HepG2 (cell line): Measurements from ENCODE around the gene TTLL13. TPM values are rescaled to one million over a fixed set of nuclear protein-coding genes. Genes with fewer than 3 reads are reported as not detected.

ENCODE experiments used
- ATAC-seq: fragments of 200-7000 bp; cut with Tn5 transposase; 3 replicates; pipeline ENCODE4 v1.9.1; 2020; ENCODE audit warnings: mild to moderate bottlenecking, moderate library complexity
- BruUV-seq: library from RNA; stranded (reverse); fragments of 400-500 nt; replicated peaks from 2 replicates; lab custom pipeline; 2021; lab: Mats Ljungman, UMichigan
- CTCF ChIA-PET: fragments of 300-600 bp; formaldehyde crosslinking; extraction: SDS; loops from one replicate; lab custom pipeline; 2021; ENCODE audit warnings: low total read pairs, inconsistent platforms, low intra/inter-chr PET ratio; lab: Yijun Ruan, JAX
- POLR2A ChIA-PET: fragments of 350-600 bp; sonication (Branson Sonifier 250); formaldehyde crosslinking; loops from one replicate; lab custom pipeline; 2020; ENCODE audit warnings: antibody characterized with exemption, inconsistent platforms; lab: Yijun Ruan, JAX
- DNase-seq: peaks from one replicate; pipeline ENCODE4 v3.0.0-alpha.2; 2015; ENCODE audit warnings: low spot score
- FAIRE-seq: peaks from 3 replicates; lab custom pipeline; 2011; peaks lifted over from hg19 to GRCh38; lab: Jason Lieb, UNC
- H2AFZ ChIP-seq: one replicate; pipeline ENCODE4 v1.6.1; 2011; ENCODE audit warnings: low read length, inconsistent platforms
- H3K27ac ChIP-seq: fragments of 300-600 bp; 3 replicates; pipeline ENCODE4 v1.8.0; 2011; ENCODE audit warnings: mixed run types, mild to moderate bottlenecking, mixed read lengths, low read length, inconsistent platforms; ENCODE audit not compliant: insufficient read depth; ENCODE audit errors: extremely low read length
- H3K27me3 ChIP-seq, 2 experiments: fragments of 200-600 bp in 1 of 2; 2 replicates in 1 of 2; 3 replicates in 1 of 2; pipeline versions ENCODE4 v1.6.0 to v1.8.0; 2011; ENCODE audit warnings: low read length in 2 of 2, mild to moderate bottlenecking in 2 of 2, moderate library complexity in 2 of 2, inconsistent platforms in 1 of 2; ENCODE audit not compliant: insufficient read depth in 2 of 2, control insufficient read depth in 1 of 2
- H3K36me3 ChIP-seq, 2 experiments: fragments of 200-600 bp in 1 of 2; replicated peaks in 1 of 2; 2 replicates in 1 of 2; 3 replicates in 1 of 2; pipeline versions ENCODE4 v1.5.1 to v1.8.0; 2011; ENCODE audit warnings: low read length in 2 of 2, inconsistent platforms in 1 of 2; ENCODE audit not compliant: insufficient read depth in 2 of 2, control insufficient read depth in 1 of 2
- H3K4me1 ChIP-seq: 2 replicates; pipeline ENCODE4 v1.5.1; 2012; ENCODE audit warnings: low read length, inconsistent platforms; ENCODE audit not compliant: insufficient read depth
- H3K4me2 ChIP-seq: 2 replicates; pipeline ENCODE4 v1.6.0; 2011; ENCODE audit warnings: low read depth, low read length, inconsistent platforms
- H3K4me3 ChIP-seq, 3 experiments: fragments of 200-600 bp in 1 of 3; sonication (generic), shearing (Covaris generic) in 1 of 3; replicated peaks in 1 of 3; 2 replicates each; pipeline ENCODE4 v1.5.1; 2011 to 2016; ENCODE audit warnings: low read length in 3 of 3, inconsistent platforms in 2 of 3, low read depth in 2 of 3, mild to moderate bottlenecking in 2 of 3, control low read depth in 1 of 3, mixed read lengths in 1 of 3; ENCODE audit not compliant: insufficient read depth in 1 of 3
- H3K79me2 ChIP-seq: one replicate; pipeline ENCODE4 v1.6.1; 2011; ENCODE audit warnings: low read length, inconsistent platforms; ENCODE audit not compliant: insufficient read depth
- H3K9ac ChIP-seq: 2 replicates; pipeline ENCODE4 v1.6.0; 2011; ENCODE audit warnings: mild to moderate bottlenecking, low read depth, low read length, inconsistent platforms; ENCODE audit not compliant: insufficient read depth
- H3K9me3 ChIP-seq: 2 replicates; pipeline ENCODE4 v1.5.1; 2012; ENCODE audit warnings: mild to moderate bottlenecking, low read length
- H4K20me1 ChIP-seq: 2 replicates; pipeline ENCODE4 v1.6.0; 2011; ENCODE audit warnings: inconsistent platforms, mild to moderate bottlenecking, low read length, moderate library complexity; ENCODE audit not compliant: insufficient read depth
- BCL6 ChIP-seq: IDR thresholded peaks from 2 replicates; pipeline ENCODE4 v1.6.1; 2016; ENCODE audit warnings: missing genetic modification reagents, missing compliant biosample characterization
- BRCA1 ChIP-seq: sonication (generic); formaldehyde crosslinking; IDR thresholded peaks from 2 replicates; pipeline ENCODE4 v1.4.0; 2020; ENCODE audit warnings: missing genetic modification reagents
- KLF15 ChIP-seq: sonication (generic); formaldehyde crosslinking; IDR thresholded peaks from 2 replicates; pipeline ENCODE4 v1.8.1; 2023; ENCODE audit warnings: borderline replicate concordance, mild to moderate bottlenecking, inconsistent platforms, missing genetic modification reagents, mixed read lengths
- KLF9 ChIP-seq: IDR thresholded peaks from 2 replicates; pipeline ENCODE4 v1.6.1; 2016; ENCODE audit warnings: low read depth
- MLLT10 ChIP-seq: sonication (generic); formaldehyde crosslinking; IDR thresholded peaks from 2 replicates; pipeline ENCODE4 v1.4.0; 2020; ENCODE audit warnings: missing genetic modification reagents
- MXD3 ChIP-seq: IDR thresholded peaks from 2 replicates; pipeline ENCODE4 v1.6.1; 2016; ENCODE audit warnings: mild to moderate bottlenecking, missing biosample characterization, missing genetic modification reagents
- ONECUT2 ChIP-seq: sonication (generic); formaldehyde crosslinking; IDR thresholded peaks from 2 replicates; pipeline ENCODE4 v1.4.0; 2020; ENCODE audit warnings: missing genetic modification reagents
- TCF7L2 ChIP-seq: IDR thresholded peaks from 2 replicates; pipeline ENCODE4 v1.6.1; 2011; ENCODE audit warnings: mild to moderate bottlenecking, low read depth, low read length, moderate library complexity
- TFE3 ChIP-seq: IDR thresholded peaks from 2 replicates; pipeline ENCODE4 v1.6.1; 2016
- TP53 ChIP-seq: sonication (generic); formaldehyde crosslinking; conservative IDR thresholded peaks from 2 replicates; pipeline ENCODE4 v1.4.0; 2020; ENCODE audit warnings: missing genetic modification reagents
- ZBTB2 ChIP-seq: sonication (generic); formaldehyde crosslinking; IDR thresholded peaks from 2 replicates; pipeline ENCODE4 v1.8.0; 2022; ENCODE audit warnings: low read depth, missing genetic modification reagents
- ZC3H4 ChIP-seq: sonication (generic); formaldehyde crosslinking; IDR thresholded peaks from 2 replicates; pipeline ENCODE4 v1.4.0; 2020; ENCODE audit warnings: missing genetic modification reagents, borderline replicate concordance
- ZNF263 ChIP-seq: sonication (generic); formaldehyde crosslinking; IDR thresholded peaks from 2 replicates; pipeline ENCODE4 v1.4.0; 2020; ENCODE audit warnings: missing genetic modification reagents
- ZNF530 ChIP-seq: sonication (generic); formaldehyde crosslinking; IDR thresholded peaks from 2 replicates; pipeline ENCODE4 v1.5.0; 2020; ENCODE audit warnings: low read depth, mild to moderate bottlenecking, missing genetic modification reagents
- ZNF616 ChIP-seq: sonication (generic); formaldehyde crosslinking; IDR thresholded peaks from 2 replicates; pipeline ENCODE4 v1.5.0; 2020; ENCODE audit warnings: low read depth, mild to moderate bottlenecking, missing genetic modification reagents
- WGBS: methylation state at CpG from one replicate; pipeline ENCODE4 v1.1.6; 2017; ENCODE audit warnings: low lambda C conversion rate; 5-methylcytosine and 5-hydroxymethylcytosine counted together
- in situ Hi-C: cut with HindIII; loops from 2 replicates; pipeline ENCODE4 v1.10.0; 2017; ENCODE audit warnings: low pct_unique_long_range_greater_than_20kb; ENCODE audit not compliant: extremely low pct_ligation_motif_present
- intact Hi-C: fragments of 100-400 bp; cut with micrococcal nuclease; formaldehyde crosslinking; loops from one replicate; pipeline ENCODE4 v1.10.0; 2022; ENCODE audit not compliant: unreplicated experiment
- polyA plus RNA-seq, 8 experiments: library from polyadenylated mRNA; depleted of rRNA in 3 of 8; stranded (reverse) in 7 of 8; unstranded in 1 of 8; fragments of >200 nt; fragmentation: Illumina TruSeq in 4 of 8; extraction: Trizol in 4 of 8; gene quantifications; 2 replicates each; pipeline versions ENCODE4 v1.2.1 to v1.2.3, GENCODE V29; 2011 to 2016; ENCODE audit warnings: low read depth in 4 of 8, missing spikeins in 1 of 8, mixed read lengths in 1 of 8; ENCODE audit not compliant: insufficient read depth in 1 of 8
- total RNA-seq, 5 experiments: library from RNA; depleted of rRNA; stranded (reverse); fragments of >200 nt; fragmentation: Illumina TruSeq; extraction: Trizol; gene quantifications; 2 replicates each; pipeline ENCODE4 v1.2.3, GENCODE V29; 2016; ENCODE audit warnings: low read depth in 1 of 5

Gene TTLL13
- total and polyA plus RNA-seq, 2 of the 13 experiments (the other 11 are each of a cell fraction or from before 2014, with no cell fraction given): 0.07 to 0.29 TPM

GRCh38 chr15:90227816-90228772, 21.3 kb upstream of the TTLL13 start:
- Histone ChIP-seq H3K4me3 (no peak overlapping the region), H4K20me1 (no peaks in the 10 kb centered on the region), H3K9me3 (no peaks in the 10 kb centered on the region), H3K4me1 (peaks cover 18% of the 10 kb centered on the region), H3K9ac (no peak overlapping the region), H3K27me3 (no peaks in the 10 kb centered on the region), H3K79me2 (peaks cover 8% of the 10 kb centered on the region), H2AFZ (no peak overlapping the region), H3K4me2 (no peak overlapping the region), H3K36me3 (peaks cover 20 to 67% of the 10 kb centered on the region in 2 experiments), H3K27ac (no peak overlapping the region)
- no peak for ATAC-seq
- BruUV-seq: no TSS peak
- no peak for DNase-seq
- no peak for FAIRE-seq
- in situ Hi-C loops (no loop called here), intact Hi-C loops (no loop called here)
- CTCF ChIA-PET: no interaction called here
- WGBS: 92% methylated on average over 16 of the region's 38 CpGs
- TF ChIP-seq ZC3H4 (CRISPR knock-in tag): no peak
- TF ChIP-seq KLF15 (CRISPR knock-in tag): no peak
- TF ChIP-seq TFE3 (CRISPR knock-in tag): no peak
- TF ChIP-seq BRCA1 (CRISPR knock-in tag): no peak
- no peak for TF ChIP-seq TCF7L2
- TF ChIP-seq MLLT10 (CRISPR knock-in tag): no peak
- no peak for TF ChIP-seq ZNF263 (CRISPR knock-in tag)
- TF ChIP-seq ZNF530 (CRISPR knock-in tag): no peak
- TF ChIP-seq ZBTB2 (CRISPR knock-in tag): no peak
- TF ChIP-seq ONECUT2 (CRISPR knock-in tag): no peak
- no peak for TF ChIP-seq TP53 (CRISPR knock-in tag)
- no peak for TF ChIP-seq BCL6 (CRISPR knock-in tag)
- no peak for TF ChIP-seq MXD3 (CRISPR knock-in tag)
- TF ChIP-seq KLF9 (CRISPR knock-in tag): no peak
- TF ChIP-seq ZNF616 (CRISPR knock-in tag): no peak
- POLR2A ChIA-PET: interaction anchor here (1.0 kb wide), 1 partner anchor 13 kb away, joined by 3 read pairs; no protein-coding TSS in a partner anchor
